ENCODE measurements around the gene PXDC1.
"Not testable (repeated sequence)": the region's sequence is repeated elsewhere in the genome, so short reads cannot be mapped to it uniquely, and the experiment has no call there.

GRCh38 chr6:3677351-3677750, 74.2 kb downstream of the PXDC1 start:
- not testable (repeated sequence) for TF ChIP-seq POLR2AphosphoS5 (IDR thresholded peaks at IDR 0.05; ENCODE audit: insufficient read depth in 1 of 2, low read depth in 1 of 2); CTCF (IDR thresholded peaks at IDR 0.05); POLR2A (IDR thresholded peaks at IDR 0.05)
